Measurements from ENCODE around the gene SIM1.

Gene SIM1

DNA sequence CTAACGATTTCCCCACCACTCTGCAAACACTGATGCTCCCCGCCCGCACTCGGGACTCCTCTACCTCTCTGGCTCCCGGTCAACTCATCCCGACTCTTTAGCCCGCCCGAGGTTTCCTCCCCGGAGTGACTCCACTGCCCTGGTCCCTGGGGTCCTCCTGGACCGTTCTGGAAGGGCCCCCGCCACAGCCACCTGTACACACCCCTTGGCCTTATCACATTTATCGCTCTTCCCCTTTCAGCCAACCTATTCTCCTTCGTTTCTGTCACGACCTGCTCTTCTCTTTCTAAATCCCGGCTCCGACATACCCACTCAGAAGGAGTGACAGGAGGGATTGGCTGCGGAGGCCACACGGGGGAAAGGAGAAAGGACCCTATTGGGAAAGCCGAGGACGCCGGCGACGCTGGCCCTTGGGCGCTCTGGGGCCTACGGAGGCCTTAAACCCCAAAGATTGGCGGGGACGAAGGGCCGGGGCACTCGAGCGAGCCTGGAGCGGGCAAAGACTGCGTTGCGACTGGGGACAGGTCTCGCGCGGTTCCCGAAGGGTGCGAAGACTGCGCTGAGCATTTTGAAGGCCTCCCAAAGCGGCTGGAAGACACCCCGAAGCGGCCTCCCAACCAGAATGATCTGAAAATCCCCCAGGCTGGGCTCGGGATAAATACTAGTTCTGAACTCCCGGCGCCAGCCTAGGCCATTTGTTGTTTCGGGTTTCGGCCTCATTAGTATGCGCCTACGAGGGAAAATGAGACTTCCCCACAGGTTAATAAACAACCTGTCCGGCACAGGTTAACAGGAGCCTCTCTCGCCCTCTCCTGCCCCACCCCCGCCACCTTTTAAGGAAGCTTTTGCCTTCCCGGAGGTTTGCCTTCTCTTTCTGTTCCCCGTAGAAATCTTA, 9.2 kb downstream of the SIM1 start:
- DNase-seq: no peak

DNA sequence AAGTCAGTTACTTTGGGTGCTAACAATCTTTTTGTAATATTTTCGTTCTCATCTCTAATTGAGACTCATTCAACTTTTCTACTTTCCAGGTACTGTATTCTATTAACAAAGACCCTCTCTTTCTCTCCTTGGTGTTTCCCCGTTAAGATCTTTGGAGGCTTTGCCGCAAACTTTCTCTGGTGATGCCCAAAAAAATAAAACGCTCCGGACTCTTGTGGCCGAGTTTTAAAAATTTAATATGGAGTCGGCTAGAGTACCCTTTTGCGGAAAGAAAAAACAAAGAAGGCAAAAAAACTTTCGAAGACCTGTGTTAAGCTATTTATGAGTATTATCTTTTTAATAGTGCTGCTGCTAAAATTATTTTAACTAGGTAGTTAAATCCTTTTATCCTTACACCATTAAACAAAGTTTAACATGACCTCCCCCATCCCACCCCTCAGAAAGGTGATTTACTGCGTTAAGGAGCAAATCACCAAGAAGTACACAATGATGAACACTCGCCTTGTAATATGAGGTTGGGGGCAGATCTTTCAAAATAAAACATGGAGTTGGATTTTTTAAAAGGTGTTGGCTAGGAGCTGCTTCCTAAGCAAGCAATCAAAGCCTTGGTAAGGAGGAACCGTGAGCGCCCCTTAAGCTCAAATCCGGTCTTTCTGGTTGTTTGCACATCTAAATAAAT, 10.0 kb downstream of the SIM1 start:
- DNase-seq: no peak

DNA sequence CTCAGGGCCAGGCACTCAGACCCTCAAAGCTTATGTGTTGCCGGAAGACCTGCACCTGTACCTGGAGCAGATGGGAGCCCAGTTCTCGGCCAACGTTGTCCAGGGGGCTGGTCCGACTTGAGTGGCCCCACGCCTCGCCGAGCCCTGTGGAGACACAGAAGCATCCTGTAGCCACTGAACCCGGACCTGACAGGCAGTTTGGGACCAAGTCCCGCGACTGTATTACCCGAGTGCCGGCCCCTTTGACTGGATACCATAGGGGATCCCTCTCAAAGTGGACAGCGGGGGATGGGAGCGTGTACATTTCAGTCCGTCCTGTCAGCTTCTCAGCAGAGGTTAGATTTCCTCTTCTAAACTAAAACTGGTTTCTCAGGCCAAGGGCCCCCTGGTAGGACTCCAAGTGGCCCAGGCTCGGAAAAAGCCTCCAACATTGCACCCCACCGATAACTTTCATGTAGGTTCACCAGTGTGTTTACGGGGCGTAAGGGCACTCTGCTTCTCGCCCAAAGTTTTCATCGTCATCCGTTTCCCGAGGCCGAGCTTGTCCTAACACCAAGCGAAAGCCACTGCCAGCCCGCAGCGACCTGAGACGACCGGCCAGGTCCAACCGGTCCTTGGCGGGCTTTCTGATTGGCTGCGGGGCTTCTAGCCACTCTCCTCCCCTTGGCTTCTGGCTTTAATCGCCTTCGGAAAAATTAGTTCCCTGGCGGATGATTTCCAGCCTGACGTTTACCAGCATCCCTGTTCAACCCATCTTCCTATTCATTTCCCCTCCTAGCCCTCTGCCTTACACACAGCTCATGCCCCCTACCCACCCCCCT, 10.8 kb downstream of the SIM1 start:
- DNase-seq: no peak

DNA sequence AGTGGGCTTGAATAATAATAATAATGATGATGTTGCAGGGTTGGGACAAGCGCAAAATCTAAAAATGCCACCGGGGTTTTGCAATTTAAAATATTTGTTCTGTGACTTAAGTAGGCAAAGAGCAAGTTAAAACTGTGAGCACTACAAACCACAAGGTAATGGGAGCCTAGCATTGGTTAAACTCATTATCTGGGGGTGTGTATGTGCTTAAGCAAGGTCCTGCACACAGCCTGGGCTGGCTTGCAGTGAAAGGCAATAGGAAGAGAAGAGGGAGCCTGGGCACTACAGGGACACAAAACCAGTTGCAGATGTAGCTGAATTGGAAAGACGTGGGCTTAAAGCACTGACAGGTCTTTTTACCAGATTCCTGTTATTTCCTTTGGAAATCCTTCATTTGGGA, 11.7 kb downstream of the SIM1 start:
- no peak for DNase-seq

DNA sequence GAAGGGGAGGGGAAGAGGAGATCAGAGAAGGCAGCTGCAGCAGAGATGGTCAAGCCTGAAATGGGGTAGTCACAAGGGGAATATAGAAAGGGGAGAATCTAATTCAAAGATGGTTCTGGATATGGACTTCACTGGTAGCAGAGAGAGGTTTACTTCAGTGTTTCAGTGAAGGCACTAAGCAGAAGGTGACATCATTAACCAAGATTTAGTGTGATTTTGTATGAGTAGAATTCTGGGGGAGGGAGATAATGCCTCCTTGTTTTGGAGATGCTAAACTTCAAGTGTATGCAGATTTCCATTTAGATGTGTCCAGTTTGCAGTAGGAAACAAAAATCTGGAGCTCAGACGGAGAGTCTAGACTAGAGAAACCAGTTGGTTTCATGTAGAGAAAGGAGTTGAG, 13.1 kb downstream of the SIM1 start:
- DNase-seq: no peak

DNA sequence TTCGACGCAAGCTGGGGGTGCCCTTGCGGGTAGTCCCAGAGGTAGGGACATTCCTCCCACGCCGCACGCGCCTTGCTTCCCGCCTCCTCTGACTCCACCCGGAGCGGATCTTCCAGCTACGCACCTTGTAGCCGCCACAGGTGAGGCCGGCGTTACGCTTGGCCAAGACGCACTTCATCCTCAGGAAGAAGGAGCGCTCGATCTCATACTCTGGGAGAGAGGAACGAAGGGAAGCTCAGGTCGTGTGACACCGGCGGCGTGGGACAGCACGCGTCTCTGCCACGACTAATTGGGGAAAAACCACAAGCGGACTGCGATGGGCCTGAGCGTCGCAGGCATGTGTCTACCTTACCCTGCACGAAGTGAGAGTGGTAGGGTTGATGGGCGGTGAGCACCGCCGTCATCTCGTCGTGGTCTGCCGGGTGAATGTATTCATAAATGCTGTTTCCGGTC, 15.5 kb downstream of the SIM1 start:
- no peak for DNase-seq

DNA sequence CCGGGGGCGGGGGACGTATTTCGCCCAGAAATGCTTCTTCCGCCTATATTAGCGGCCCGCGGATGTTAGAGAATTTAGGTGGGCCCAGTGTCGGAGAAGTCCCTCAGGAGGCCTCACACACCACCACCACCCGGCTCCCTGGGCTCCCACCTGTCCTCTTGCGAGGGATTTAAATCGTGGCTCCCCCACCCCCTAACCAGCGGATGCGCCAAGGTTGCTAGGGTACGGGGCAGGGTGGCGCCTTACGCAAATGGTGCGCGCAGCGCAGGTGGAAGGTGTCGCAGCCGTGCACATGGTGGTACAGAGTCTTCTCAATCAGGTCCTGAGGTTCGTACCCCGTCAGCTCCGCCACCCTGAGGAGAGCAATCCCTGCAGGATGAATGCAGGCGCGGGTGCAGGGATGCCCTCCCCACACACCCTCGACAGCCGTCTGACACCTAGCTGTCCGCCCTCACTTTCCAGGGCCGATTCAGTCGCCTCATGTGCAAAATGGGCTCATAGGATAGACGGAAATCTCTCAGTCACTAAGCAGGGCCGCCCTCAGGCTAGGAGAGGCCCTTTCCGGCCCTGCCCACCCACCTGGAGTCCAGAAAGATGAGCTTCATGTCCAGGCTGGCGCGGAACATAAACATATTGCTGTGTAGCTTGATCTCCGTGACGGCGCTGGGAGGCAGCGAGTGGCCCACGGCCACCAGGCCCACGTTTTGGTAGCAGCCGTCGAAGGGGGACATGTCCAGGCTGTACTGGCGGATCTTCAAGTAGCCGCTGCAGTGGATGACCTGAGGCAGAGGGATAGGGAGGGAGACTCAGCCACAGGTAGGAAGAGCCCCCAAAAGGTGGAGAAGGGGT, 16.6 kb downstream of the SIM1 start:
- no peak for DNase-seq

DNA sequence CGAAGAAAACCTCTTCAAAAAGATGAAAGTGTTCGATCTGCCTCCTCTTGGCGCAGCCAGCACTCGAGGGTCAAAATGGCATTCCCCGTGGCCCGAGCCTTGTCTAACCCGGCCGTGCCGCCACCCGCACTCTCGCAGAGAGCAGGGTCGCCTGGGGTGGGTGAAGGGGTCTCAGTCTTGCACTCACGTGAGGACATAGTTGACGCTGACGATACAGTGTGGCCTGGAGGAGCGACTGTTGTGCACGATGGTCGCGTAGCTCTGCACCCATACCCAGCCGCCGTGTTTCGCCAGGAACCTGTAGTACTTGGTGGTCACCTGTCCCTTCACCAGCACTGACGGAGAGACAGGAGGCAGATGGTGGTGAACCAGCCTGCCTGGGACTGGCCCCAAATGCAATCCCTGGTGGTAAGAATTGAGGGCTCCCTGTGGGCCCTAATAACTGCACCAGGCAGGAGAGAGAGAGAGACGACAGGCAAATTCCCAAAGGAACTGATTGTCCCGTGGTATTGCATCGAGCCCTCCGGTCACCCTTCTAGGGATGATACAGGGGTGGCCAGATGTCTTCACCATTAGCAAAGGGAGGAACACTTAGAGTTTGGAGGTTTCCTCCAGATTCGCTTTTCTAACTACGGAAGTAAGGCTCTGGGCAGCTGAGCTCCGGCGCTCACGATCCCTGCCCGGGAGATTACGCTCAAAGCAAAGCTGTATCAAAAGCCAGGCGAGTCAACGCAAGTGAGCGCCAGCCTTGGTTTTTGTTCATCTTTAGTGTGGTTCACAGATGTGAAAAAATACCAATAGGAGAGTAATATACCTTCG, 17.4 kb downstream of the SIM1 start:
- DNase-seq: no peak

DNA sequence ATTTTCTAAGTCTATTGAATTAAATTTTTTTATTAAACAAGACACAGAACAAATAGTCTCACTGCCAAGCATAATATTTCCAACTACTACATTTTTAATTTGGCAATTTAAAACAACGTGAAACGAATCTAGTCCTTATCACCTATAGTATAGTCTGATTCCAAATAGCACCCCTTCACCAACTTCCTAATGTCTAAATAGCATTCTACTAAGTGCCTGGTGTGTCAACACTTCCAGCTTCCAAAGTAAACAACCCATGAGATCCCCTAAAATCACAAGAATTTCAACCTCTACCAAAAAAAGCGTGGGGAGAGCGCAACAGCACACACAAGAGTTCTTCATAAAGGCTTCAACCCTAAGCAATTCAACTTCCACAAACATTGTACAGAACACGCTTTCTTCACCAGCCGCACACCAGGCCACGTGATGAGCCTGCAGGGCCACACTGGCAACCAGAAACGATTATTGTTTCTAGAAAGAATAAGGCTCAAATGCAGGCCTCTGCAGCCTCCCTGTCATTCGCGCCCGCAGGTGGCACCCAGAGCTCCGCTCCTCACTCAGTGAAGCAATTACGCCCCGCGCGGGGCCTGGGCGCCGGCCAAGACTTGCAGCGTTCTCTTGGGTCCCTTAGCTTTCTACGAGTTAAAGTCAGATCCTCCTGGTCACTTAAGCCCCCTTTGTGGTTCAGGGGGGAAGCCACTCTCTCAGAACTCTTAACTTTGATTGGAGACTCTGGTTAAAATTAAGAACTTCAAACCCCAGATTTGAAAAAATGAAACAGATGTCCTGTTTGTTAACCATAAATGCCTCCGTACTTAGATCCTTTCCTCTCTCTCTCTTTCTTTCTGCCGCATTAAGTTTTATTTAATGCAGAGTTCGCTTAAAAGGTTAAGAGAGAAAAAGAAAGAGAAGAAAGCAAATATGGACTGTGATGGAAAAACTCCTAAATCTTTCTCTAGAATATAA, 18.3 kb downstream of the SIM1 start:
- DNase-seq: no peak

DNA sequence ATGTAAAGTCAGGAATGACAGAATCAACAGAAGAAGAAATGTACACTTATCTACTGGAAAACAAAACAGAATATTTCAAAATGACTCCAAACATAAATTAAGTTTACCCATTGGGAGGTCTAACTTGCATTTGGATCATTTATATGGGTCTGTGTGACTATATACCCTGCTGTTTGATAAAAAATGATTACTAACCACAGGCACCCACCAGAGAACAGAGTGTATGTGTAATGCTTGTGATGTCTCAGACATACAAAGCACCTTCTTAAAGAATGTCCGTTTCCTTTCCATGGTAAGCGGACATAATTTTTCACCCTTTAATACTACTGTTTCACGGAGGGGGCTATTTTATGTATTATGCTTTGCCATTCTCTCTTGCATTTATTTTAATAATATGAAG, 19.2 kb downstream of the SIM1 start:
- DNase-seq: no peak

DNA sequence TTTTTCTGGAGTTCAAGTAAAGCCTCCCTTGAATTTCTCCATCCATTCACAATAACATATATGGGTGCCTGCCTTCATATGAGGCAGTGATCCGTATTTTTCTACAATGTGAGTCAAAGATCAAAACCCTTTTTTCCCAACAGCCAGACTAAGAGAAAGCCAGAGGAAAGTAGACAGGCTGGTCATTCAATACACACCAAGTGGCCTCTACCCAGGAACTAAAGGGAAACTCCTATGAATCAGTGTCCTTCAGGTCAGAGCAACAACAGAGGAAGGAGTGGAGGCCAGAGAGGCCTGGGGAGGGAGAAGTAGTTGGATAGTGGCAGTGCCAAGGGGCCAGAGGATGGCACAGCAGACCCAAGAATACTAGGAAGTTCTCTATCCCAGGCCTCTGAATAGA, 23.8 kb downstream of the SIM1 start:
- no peak for DNase-seq

DNA sequence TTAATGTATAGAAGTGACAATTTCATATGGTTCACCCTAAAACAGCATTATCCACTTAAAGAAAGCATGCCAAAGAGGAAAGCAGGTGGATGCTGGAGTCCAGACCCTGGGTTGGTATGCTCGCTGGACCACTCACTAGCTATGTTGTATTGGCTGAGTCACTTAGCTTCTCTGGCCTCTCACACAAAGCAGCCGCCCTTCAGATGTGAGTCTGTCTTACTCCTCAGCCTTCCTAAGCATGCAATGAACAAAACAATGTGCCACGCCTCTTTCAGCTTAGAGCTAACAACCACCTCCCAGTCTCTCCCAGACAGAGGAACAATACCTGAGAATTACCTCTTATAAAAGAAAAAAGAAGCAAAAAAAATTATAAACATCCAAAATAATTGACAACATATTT, 29.4 kb downstream of the SIM1 start:
- DNase-seq: no peak

DNA sequence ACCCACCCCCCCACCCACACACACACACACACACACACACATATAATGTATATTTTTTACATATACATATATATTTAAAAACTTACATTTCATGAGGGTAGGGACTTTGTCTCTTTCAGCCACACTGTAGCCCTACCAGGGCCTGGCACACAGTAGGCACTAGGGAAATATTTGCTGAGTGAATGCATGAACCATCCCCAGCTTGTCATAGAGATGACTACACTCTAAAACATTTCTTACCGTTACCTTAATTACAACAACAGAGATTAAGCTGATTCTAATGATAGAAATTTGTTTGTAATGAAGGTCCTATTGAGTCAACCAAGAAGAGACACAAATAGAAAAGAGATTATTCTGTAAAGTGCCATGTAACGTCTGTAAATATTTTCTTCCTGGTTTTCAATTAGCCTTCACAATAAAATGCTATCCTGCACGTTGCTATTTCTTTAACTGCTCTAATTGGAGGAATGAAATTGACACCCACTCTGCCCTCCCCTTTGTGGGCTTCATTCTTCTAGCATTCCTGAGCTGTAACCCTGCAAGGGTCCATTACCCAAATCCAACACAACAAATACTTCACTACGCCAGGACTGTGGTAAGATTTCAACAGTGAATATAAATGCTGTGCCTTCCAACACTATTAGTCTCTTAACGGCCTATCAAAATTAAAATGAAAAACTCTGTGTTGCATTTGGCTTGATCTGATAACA, 30.8 kb downstream of the SIM1 start:
- DNase-seq: no peak

DNA sequence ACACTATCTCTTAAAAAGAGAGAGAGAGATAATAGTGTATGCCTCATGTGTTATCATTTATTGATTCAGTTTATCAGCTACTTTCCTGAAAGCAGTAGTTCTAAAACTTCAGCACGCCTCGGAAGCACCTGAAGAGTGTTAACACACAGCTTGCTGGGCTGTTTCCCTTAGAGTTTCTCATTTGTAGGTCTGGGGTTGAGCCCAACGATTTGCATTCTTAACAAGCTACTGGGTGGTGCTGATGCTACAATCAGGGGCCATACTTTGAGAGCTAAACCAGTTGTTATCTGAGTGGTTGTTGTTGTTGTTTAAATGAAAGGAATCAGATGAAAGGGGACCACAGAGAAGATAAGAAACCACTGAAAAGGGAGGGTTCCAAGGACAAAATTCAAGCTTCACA, 32.6 kb downstream of the SIM1 start:
- DNase-seq: no peak

DNA sequence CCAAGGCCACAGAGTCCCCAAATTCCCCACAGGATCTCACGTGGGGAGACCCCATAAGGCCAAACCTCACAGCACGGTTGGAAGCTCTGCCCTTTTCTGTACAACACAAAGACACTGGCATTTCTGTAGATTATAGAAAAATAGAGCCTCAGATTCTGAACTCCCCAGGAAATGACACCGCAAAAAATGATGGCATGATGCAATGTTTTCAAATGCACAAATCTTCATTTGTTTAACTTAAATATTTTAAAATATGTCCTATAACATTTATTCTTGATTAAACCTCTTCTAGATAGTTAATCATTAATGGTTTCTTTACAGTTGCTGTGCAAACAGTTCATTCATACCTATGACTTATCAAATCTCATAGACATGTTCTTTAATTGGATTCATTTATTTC, 33.8 kb downstream of the SIM1 start:
- no peak for DNase-seq

DNA sequence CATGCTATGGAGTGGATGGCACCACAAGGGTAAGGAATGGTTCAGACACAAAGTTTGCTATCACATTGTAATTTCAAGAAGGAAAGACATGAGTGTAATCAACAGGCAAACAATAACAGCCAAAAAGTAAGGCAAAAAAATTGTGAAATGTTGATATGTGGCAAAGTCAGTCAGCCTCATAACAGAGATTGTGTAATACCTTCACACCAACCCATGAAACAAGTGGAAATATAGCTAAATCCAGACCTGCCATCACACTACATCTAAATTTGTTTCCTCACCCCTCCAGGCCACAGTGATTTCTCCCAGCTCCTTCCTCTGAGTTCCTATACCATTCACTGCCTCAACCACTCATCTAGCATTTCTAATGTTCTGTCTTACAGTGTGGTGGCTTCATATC, 37.3 kb downstream of the SIM1 start:
- no peak for DNase-seq

DNA sequence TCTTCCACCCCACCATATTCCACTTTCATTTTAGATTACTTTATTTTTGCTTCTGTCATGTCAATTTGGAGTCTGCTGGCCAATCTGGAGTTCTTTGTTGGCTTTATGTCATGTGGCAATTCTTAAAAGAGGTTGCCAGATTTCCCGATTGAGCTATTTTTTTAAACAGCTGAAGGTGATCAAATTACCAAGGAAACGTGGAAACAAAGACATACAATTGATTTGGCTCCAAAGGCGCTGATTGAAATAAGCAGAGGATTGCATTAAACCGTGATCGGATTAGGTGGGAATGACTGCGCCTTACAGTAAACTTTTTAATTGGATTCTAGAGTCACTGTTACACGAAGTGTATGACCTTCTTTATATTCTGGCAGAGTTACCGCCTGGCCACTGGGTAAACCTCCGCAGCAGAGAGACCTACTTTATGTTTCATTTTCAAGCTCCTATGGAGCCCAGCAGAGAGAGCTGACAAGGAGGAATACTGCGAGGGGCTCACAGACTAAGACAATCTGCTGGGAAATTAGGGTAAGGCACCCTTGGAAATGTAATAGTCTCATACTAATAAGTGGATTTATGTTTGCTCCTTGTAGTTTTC, 37.9 kb downstream of the SIM1 start:
- no peak for DNase-seq

DNA sequence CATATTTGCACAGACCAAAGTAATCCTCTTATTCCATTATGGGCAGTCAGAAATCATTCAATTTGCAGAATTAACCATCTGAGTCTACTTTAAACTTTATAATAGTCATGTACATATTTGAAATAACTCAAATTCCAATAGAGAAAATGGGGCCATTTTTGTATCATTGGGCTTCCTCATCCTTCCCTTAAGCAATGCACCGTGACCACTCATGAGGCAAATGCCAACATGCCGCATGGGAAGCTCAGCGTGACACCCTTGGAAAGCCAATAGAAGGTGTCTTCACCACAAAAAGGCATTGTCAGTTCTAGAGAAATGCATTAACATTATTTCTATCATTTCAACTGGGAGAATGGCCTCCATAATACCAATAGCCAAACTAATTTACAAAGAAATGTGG, 38.5 kb downstream of the SIM1 start:
- DNase-seq: no peak

DNA sequence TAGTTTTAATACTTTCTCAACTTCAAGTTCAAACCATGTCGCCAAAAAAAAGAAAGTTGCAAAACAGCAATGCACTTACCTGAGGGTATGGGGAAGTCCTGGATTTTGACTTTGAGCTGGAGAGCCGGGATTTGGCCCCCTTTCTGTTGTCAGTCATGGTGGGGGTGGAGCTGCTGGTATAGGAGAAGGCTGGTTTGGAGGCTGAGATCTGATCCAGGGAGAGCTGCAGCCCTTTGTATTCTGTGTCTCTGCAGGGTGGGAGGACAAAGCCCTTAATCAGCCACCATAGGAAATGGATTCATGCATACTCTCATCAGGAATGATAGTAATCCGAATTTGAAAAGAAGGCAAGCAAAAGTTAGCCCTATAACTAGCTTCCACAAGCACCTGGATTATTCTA, 44.0 kb downstream of the SIM1 start:
- DNase-seq: no peak
